ENCODE results near the gene HAUS3. TPM values are rescaled to one million over a fixed set of nuclear protein-coding genes. Genes with fewer than 3 reads are reported as not detected.

The HAUS3 gene
- total RNA-seq, 1 experiment from 2014 or later = 17.3 TPM

DNA sequence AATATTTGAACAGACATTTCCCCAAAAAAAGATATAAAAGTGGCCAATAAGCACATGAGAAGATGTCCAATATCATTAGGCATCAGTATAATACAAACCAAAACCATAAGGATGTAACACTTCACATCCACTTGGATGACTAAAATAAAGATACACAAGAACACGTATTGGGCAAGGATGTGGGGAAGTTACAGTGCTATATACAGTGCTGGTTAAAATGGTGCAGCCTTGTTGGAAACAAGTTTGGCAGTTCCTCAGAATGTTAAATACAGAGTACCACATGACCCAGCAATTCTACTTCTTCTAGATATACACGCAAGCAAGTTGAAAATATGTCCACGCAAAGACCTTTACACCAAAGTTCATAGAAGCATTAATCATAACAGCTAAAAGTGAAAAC lies 58.9 kb downstream of the HAUS3 start:
- ATAC-seq (no peak), DNase-seq (ENCODE audit: low read depth, low spot score) (no peak)
- H2AFZ ChIP-seq (ENCODE audit: low read depth, low read length, poor library complexity, severe bottlenecking) = no peak overlapping the region
- no peaks in the 10 kb centered on the region for H3K79me2 ChIP-seq (ENCODE audit: insufficient read depth, low read length)
- TF ChIP-seq ZFX (IDR thresholded peaks at IDR 0.05) (no peak), EGR1 (IDR thresholded peaks at IDR 0.05; ENCODE audit: low read depth) (no peak), FOSL1 (IDR thresholded peaks at IDR 0.05; ENCODE audit: low read depth) (no peak), RAD21 (IDR thresholded peaks at IDR 0.05; ENCODE audit: low read depth) (no peak)
- H3K36me3 ChIP-seq (ENCODE audit: control insufficient read depth in 1 of 2, insufficient read depth in 2 of 2, low read length in 2 of 2) = no peaks in the 10 kb centered on the region
- no peak overlapping the region for H3K4me3 ChIP-seq (replicated peaks in 1 of 2; ENCODE audit: low read depth in 1 of 2, low read length in 2 of 2)
- ChIA-PET CTCF (interaction anchor here (1.1 kb wide), 1 partner anchor 19 kb away, joined by 3 read pairs; no protein-coding TSS in a partner anchor), POLR2A (no interaction called here), RAD21 (ENCODE audit: low non-redundant PET in 1 of 2, low total read pairs in 2 of 2, uncharacterized antibody in 2 of 2, unreplicated experiment in 2 of 2) (no interaction called here)
- H3K9me3 ChIP-seq (ENCODE audit: control insufficient read depth in 1 of 2, insufficient read depth in 1 of 2, low read depth in 1 of 2, low read length in 2 of 2) = no peaks in the 10 kb centered on the region
- H3K27ac ChIP-seq (ENCODE audit: low read depth, low read length) = no peak overlapping the region
- no peaks in the 10 kb centered on the region for H3K9me2 ChIP-seq (ENCODE audit: insufficient read depth)
- BruUV-seq (replicated peaks) = no TSS peak
- intact Hi-C loops (cut with micrococcal nuclease) = loop anchor here (5.0 kb wide), 1 partner anchor 371 kb away; no protein-coding TSS in a partner anchor
- H3K9ac ChIP-seq (ENCODE audit: low read length) = no peak overlapping the region
- no peaks in the 10 kb centered on the region for H3K4me1 ChIP-seq (ENCODE audit: control insufficient read depth in 1 of 2, insufficient read depth in 2 of 2, low read length in 2 of 2)
- no peak overlapping the region for H3K4me2 ChIP-seq (ENCODE audit: low read length)
- no peaks in the 10 kb centered on the region for H4K20me1 ChIP-seq (ENCODE audit: insufficient read depth)
- no peaks in the 10 kb centered on the region for H3K27me3 ChIP-seq (ENCODE audit: insufficient read depth, low read length)

DNA sequence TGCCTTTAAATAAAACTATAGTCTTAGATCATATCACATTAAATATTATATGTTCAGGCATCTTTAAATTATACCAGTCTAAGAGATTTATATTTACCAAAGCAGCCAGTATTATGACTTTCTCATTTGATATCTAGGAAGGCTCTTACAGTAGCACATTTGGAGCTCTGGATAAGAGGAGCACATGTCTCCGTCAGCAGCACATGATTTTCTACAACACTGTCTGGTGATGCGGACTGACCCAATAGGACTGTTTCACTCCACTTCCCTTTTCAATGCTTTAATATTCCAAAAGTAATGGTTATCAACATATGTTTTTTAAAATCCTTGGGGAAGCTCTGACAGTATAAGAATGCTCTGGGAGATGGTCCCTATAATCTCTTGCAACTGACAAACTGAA lies 61.5 kb downstream of the HAUS3 start:
- BruUV-seq (replicated peaks) = no TSS peak
- RAD21 ChIA-PET (ENCODE audit: low non-redundant PET in 1 of 2, low total read pairs in 2 of 2, uncharacterized antibody in 2 of 2, unreplicated experiment in 2 of 2) = no interaction called here
- TF ChIP-seq EGR1 (IDR thresholded peaks at IDR 0.05; ENCODE audit: low read depth) = no peak
- no peak for TF ChIP-seq ZNF274 (IDR thresholded peaks at IDR 0.05; ENCODE audit: low read depth, low read length)
- no peak for TF ChIP-seq JUND (IDR thresholded peaks at IDR 0.05)
- TF ChIP-seq, protein P1, sequence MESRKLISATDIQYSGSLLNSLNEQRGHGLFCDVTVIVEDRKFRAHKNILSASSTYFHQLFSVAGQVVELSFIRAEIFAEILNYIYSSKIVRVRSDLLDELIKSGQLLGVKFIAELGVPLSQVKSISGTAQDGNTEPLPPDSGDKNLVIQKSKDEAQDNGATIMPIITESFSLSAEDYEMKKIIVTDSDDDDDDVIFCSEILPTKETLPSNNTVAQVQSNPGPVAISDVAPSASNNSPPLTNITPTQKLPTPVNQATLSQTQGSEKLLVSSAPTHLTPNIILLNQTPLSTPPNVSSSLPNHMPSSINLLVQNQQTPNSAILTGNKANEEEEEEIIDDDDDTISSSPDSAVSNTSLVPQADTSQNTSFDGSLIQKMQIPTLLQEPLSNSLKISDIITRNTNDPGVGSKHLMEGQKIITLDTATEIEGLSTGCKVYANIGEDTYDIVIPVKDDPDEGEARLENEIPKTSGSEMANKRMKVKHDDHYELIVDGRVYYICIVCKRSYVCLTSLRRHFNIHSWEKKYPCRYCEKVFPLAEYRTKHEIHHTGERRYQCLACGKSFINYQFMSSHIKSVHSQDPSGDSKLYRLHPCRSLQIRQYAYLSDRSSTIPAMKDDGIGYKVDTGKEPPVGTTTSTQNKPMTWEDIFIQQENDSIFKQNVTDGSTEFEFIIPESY (IDR thresholded peaks at IDR 0.05; ENCODE audit: extremely low read depth, insufficient replicate concordance, low read length) = no peak
- TF ChIP-seq YY1 (IDR thresholded peaks at IDR 0.05; ENCODE audit: extremely low read depth, insufficient replicate concordance, low read depth, low read length) = no peak
- no peak for TF ChIP-seq CEBPB (IDR thresholded peaks at IDR 0.05; ENCODE audit: low read depth)
- TF ChIP-seq, protein P2, sequence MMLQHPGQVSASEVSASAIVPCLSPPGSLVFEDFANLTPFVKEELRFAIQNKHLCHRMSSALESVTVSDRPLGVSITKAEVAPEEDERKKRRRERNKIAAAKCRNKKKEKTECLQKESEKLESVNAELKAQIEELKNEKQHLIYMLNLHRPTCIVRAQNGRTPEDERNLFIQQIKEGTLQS (IDR thresholded peaks at IDR 0.05) = no peak
- TF ChIP-seq, protein P3, sequence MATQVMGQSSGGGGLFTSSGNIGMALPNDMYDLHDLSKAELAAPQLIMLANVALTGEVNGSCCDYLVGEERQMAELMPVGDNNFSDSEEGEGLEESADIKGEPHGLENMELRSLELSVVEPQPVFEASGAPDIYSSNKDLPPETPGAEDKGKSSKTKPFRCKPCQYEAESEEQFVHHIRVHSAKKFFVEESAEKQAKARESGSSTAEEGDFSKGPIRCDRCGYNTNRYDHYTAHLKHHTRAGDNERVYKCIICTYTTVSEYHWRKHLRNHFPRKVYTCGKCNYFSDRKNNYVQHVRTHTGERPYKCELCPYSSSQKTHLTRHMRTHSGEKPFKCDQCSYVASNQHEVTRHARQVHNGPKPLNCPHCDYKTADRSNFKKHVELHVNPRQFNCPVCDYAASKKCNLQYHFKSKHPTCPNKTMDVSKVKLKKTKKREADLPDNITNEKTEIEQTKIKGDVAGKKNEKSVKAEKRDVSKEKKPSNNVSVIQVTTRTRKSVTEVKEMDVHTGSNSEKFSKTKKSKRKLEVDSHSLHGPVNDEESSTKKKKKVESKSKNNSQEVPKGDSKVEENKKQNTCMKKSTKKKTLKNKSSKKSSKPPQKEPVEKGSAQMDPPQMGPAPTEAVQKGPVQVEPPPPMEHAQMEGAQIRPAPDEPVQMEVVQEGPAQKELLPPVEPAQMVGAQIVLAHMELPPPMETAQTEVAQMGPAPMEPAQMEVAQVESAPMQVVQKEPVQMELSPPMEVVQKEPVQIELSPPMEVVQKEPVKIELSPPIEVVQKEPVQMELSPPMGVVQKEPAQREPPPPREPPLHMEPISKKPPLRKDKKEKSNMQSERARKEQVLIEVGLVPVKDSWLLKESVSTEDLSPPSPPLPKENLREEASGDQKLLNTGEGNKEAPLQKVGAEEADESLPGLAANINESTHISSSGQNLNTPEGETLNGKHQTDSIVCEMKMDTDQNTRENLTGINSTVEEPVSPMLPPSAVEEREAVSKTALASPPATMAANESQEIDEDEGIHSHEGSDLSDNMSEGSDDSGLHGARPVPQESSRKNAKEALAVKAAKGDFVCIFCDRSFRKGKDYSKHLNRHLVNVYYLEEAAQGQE (IDR thresholded peaks at IDR 0.05; ENCODE audit: low read depth) = no peak
- TF ChIP-seq SIN3A (IDR thresholded peaks at IDR 0.05; ENCODE audit: low read depth) = no peak
- no peak for TF ChIP-seq RAD21 (IDR thresholded peaks at IDR 0.05; ENCODE audit: low read depth)
- TF ChIP-seq EZH2 (IDR thresholded peaks at IDR 0.05) = no peak
- no peak for TF ChIP-seq SP1 (IDR thresholded peaks at IDR 0.05; ENCODE audit: low read depth)

More for the DNA sequence above, 61.5 kb downstream of the HAUS3 start:
- DNase-seq (ENCODE audit: low read depth, low spot score) = no peak
- no peak overlapping the region for H3K4me2 ChIP-seq (ENCODE audit: low read length)
- no peak overlapping the region for H2AFZ ChIP-seq (ENCODE audit: low read depth, low read length, poor library complexity, severe bottlenecking)
- H3K9me2 ChIP-seq (ENCODE audit: insufficient read depth) = no peaks in the 10 kb centered on the region
- H3K4me1 ChIP-seq (ENCODE audit: control insufficient read depth in 1 of 2, insufficient read depth in 2 of 2, low read length in 2 of 2) = no peaks in the 10 kb centered on the region
- no peak overlapping the region for H3K4me3 ChIP-seq (replicated peaks in 1 of 2; ENCODE audit: low read depth in 1 of 2, low read length in 2 of 2)
- ChIA-PET CTCF (no interaction called here), POLR2A (no interaction called here)
- no peaks in the 10 kb centered on the region for H3K27me3 ChIP-seq (ENCODE audit: insufficient read depth, low read length)
- H3K27ac ChIP-seq (ENCODE audit: low read depth, low read length) = no peak overlapping the region
- no peaks in the 10 kb centered on the region for H3K79me2 ChIP-seq (ENCODE audit: insufficient read depth, low read length)
- H3K9ac ChIP-seq (ENCODE audit: low read length) = no peak overlapping the region
- H3K9me3 ChIP-seq (ENCODE audit: control insufficient read depth in 1 of 2, insufficient read depth in 1 of 2, low read depth in 1 of 2, low read length in 2 of 2) = no peaks in the 10 kb centered on the region
- intact Hi-C loops (cut with micrococcal nuclease) = loop anchor here (5.0 kb wide), 1 partner anchor 368 kb away; no protein-coding TSS in a partner anchor
- H4K20me1 ChIP-seq (ENCODE audit: insufficient read depth) = no peaks in the 10 kb centered on the region
- ATAC-seq = no peak
- no peaks in the 10 kb centered on the region for H3K36me3 ChIP-seq (ENCODE audit: control insufficient read depth in 1 of 2, insufficient read depth in 2 of 2, low read length in 2 of 2)
